Mucosa of descending colon (tissue), 3 donors: Measurements from ENCODE around the gene XDH. TPM values are rescaled to one million over a fixed set of nuclear protein-coding genes. Genes with fewer than 3 reads are reported as not detected.

Experiments used
- ATAC-seq: fragments of 200-7000 bp; cut with Tn5 transposase; one replicate; pipeline ENCODE4 v1.9.1; 2020; ENCODE audit warnings: mild to moderate bottlenecking, moderate library complexity
- DNase-seq, 3 donors: peaks; one replicate each; pipeline ENCODE4 v3.0.0-alpha.2; 2020
- H3K36me3 ChIP-seq: fragments of 200-600 bp; one replicate; pipeline ENCODE4 v1.8.0; 2021; ENCODE audit warnings: low read depth, mild to moderate bottlenecking
- H3K4me1 ChIP-seq: fragments of 200-600 bp; one replicate; pipeline ENCODE4 v1.8.0; 2021; ENCODE audit warnings: low read depth, mild to moderate bottlenecking
- H3K4me3 ChIP-seq: fragments of 200-600 bp; one replicate; pipeline ENCODE4 v1.8.0; 2021; ENCODE audit warnings: mild to moderate bottlenecking
- H3K9me3 ChIP-seq: fragments of 200-600 bp; one replicate; pipeline ENCODE4 v1.8.0; 2021; ENCODE audit warnings: mild to moderate bottlenecking
- CTCF ChIP-seq: fragments of 200-600 bp; IDR thresholded peaks from one replicate; pipeline ENCODE4 v1.8.0; 2022; ENCODE audit warnings: antibody characterized with exemption, mild to moderate bottlenecking
- intact Hi-C, 2 donors: fragments of 100-400 bp; cut with DNase I in 1 of 2; cut with micrococcal nuclease in 1 of 2; formaldehyde crosslinking; loops; one replicate each; pipeline versions ENCODE4 v1.11.0 to v1.11.1; 2022; cut with DNase I, micrococcal nuclease
- total RNA-seq, 3 donors: library from RNA; stranded (reverse); fragmentation: NEBNext Ultra II Directional in 2 of 3; extraction: Animal tissue kit (Norgen Biotek cat#: 25700) in 2 of 3; gene quantifications; one replicate each; pipeline versions ENCODE4 v1.2.1 to v1.2.4, GENCODE V29; 2021 to 2023
- donor health status: DM: no; HTN: no; CAD: no; lungs with moderate emphysema.
- donor health status: DM: no; HTN: no; CAD: no.
- donor health status: DM: no; HTN: yes; CAD: no.

The XDH gene
- total RNA-seq, 3 donors from 2014 or later = 18.4 to 75.4 (median 40.7) TPM

- H3K9me3 ChIP-seq = no peaks in the 10 kb centered on the region
- intact Hi-C loops = no loop called here
- no peak overlapping the region for H3K4me3 ChIP-seq
- TF ChIP-seq CTCF = no peak
- no peaks in the 10 kb centered on the region for H3K36me3 ChIP-seq
- no peak for ATAC-seq
- H3K4me1 ChIP-seq = no peaks in the 10 kb centered on the region
- DNase-seq = no peak
Measured at GRCh38 chr2:31388736-31389135, 25.8 kb downstream of the XDH start.

GRCh38 chr2:31387850-31388249, 26.7 kb downstream of the XDH start:
- ATAC-seq (no peak), DNase-seq (no peak)
- intact Hi-C loops = no loop called here
- H3K4me3 ChIP-seq = no peak overlapping the region
- no peaks in the 10 kb centered on the region for H3K9me3 ChIP-seq
- H3K36me3 ChIP-seq = no peaks in the 10 kb centered on the region
- no peak for TF ChIP-seq CTCF
- no peaks in the 10 kb centered on the region for H3K4me1 ChIP-seq

- H3K36me3 ChIP-seq = no peaks in the 10 kb centered on the region
- H3K9me3 ChIP-seq = no peaks in the 10 kb centered on the region
- intact Hi-C loops = no loop called here
- no peaks in the 10 kb centered on the region for H3K4me1 ChIP-seq
- no peak overlapping the region for H3K4me3 ChIP-seq
- TF ChIP-seq CTCF = no peak
- ATAC-seq (no peak), DNase-seq (no peak)
Measured at GRCh38 chr2:31386648-31387047, 27.9 kb downstream of the XDH start.

GRCh38 chr2:31386172-31386571, 28.4 kb downstream of the XDH start:
- no peak for ATAC-seq

GRCh38 chr2:31384771-31385276, 29.7 kb downstream of the XDH start:
- Histone ChIP-seq H3K4me3 (no peak overlapping the region), H3K9me3 (no peaks in the 10 kb centered on the region), H3K4me1 (no peaks in the 10 kb centered on the region), H3K36me3 (no peaks in the 10 kb centered on the region)
- no peak for TF ChIP-seq CTCF
- intact Hi-C loops = no loop called here
- no peak for ATAC-seq
- no peak for DNase-seq

More at GRCh38 chr2:31386172-31386571, 28.4 kb downstream of the XDH start:
- no peak for TF ChIP-seq CTCF
- no peak for DNase-seq
- H3K9me3 ChIP-seq = no peaks in the 10 kb centered on the region
- intact Hi-C loops = no loop called here
- no peaks in the 10 kb centered on the region for H3K36me3 ChIP-seq
- H3K4me1 ChIP-seq = no peaks in the 10 kb centered on the region
- H3K4me3 ChIP-seq = no peak overlapping the region

- no peak for TF ChIP-seq CTCF
- Histone ChIP-seq H3K36me3 (no peaks in the 10 kb centered on the region), H3K9me3 (no peaks in the 10 kb centered on the region), H3K4me3 (no peak overlapping the region), H3K4me1 (no peaks in the 10 kb centered on the region)
- ATAC-seq (no peak), DNase-seq (no peak)
- intact Hi-C loops = no loop called here
Measured at GRCh38 chr2:31384351-31384750, 30.2 kb downstream of the XDH start.
